GM12872 (cell line): Measurements from ENCODE around the gene MBNL2.

Experiments
- TF ChIP-seq, protein P1 (sequence below): IDR thresholded peaks from 3 replicates; pipeline ENCODE4 v1.5.1; 2011; ENCODE audit warnings: low read depth, mild to moderate bottlenecking, low read length, moderate library complexity; ENCODE audit not compliant: insufficient read depth

MBNL2 gene

DNA sequence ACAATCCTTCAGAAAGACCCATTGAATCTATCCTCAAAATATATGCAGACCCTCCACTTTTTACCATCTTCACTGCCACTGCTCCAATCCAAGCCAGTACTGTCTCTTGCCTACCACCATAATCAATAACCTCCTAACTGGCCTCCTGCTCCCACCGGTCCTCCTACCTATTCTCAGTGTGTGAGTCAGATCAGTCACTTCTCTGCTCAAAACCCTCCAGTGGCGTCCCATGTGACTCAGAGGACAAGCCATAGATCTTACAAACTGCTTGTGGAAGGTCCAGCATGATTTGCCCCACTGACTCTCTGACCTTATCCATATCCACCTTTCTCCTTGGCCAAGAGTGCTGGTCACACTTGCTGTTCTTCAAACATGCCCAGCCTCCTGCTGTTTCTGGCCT, 23.4 kb upstream of the MBNL2 start:
- TF ChIP-seq, protein P1, sequence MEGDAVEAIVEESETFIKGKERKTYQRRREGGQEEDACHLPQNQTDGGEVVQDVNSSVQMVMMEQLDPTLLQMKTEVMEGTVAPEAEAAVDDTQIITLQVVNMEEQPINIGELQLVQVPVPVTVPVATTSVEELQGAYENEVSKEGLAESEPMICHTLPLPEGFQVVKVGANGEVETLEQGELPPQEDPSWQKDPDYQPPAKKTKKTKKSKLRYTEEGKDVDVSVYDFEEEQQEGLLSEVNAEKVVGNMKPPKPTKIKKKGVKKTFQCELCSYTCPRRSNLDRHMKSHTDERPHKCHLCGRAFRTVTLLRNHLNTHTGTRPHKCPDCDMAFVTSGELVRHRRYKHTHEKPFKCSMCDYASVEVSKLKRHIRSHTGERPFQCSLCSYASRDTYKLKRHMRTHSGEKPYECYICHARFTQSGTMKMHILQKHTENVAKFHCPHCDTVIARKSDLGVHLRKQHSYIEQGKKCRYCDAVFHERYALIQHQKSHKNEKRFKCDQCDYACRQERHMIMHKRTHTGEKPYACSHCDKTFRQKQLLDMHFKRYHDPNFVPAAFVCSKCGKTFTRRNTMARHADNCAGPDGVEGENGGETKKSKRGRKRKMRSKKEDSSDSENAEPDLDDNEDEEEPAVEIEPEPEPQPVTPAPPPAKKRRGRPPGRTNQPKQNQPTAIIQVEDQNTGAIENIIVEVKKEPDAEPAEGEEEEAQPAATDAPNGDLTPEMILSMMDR = no peak

DNA sequence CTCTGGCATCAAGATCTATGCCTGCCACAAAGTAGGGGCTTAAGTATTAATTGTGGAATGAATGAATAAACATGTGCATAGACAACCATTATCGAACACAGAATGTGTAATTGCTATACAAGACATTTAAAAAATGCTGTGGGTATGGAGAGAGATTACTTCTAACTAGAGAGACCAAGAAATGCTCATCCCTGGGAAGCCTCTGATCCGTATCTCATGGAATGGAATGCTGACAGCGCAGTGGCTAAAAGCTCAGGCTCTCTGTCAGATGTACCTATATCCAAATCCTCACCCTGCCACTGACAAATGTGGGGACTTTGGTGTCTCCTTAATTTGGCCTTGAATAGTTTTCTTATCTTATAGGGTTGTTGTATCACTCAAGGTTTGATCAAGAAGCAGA, 22.7 kb upstream of the MBNL2 start:
- TF ChIP-seq, protein P1 = no peak

DNA sequence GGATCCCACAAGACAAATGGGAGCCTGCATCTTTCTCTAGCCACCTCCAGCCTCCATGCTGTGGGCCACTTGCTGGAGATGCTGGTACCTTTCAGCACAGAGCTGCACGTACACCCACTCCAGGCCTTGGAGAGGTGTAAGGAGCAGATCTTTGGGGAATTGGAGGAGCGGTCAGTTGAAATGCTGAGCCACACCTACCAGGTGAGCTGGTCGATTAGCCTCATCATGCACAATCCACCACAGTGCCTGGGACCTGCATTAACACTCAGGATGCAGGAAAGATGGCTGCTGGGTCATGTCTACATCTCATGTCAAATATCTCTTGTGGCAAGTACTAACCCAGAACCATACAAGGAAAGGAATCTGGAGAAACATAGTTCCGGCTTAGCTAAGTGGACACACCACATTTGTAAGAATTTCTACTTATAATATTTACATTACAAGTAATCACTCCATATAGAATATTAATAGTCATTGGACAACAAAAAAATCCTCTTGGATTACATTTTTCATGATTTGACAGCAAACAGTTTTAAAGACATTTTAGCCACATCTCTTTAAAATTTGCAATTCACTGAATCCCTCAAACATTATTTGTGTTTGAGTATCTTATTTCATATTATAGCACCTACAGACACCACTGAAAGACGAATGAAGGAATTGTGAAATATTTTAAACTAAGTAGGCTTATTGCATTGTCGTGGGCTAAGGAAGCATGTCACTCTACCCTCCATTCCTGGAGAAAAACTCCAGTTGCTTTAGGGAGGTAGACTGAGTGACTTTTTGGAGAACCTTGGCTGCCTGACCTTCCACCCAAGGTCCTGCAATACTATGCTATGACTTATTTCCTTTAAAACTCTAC, 21.8 kb upstream of the MBNL2 start:
- TF ChIP-seq, protein P1 = no peak

GRCh38 chr13:97202761-97203160, 19.4 kb upstream of the MBNL2 start:
- TF ChIP-seq, protein P1 = no peak

GRCh38 chr13:97205465-97205864, 16.7 kb upstream of the MBNL2 start:
- TF ChIP-seq, protein P1 = no peak

GRCh38 chr13:97205982-97206381, 16.2 kb upstream of the MBNL2 start:
- TF ChIP-seq, protein P1 = no peak

DNA sequence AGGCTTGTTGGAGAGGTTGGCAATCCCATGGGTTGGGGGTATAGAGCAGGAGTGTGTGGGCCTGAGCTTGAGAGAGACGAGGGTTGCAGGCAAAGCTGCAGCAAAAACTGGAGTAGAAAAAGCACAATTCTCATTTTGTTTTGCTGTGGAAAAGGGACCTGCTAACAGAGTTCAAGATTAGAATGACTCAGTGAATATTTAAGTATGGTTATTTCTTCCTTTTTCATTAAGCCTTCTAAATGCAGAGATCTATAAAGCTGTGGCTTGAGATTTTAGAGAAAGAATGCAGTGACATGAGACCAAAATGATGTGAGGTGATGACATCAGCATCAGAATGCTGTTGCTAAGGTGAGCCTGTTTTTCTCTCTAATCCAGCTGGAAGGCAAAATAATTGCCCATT, 10.8 kb upstream of the MBNL2 start:
- TF ChIP-seq, protein P1 = no peak

DNA sequence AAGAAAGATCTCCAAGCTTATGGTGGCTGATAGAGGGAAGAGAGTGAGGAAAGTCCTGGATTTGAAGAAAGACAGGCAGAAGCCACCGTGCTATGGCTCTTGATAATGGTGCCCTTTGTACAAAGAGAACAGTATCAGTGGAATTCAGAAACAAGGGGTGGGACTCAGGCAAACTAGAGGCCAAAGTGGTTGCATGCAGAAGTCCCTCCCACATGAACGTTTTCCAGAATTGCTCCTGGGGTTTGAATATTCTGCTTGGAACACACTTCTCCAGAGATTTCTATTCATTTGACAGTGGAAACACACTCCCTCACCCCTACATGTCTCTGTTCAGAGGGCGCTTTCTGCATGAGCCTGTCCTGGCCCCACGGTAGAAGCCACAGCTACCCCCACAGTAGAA, 10.1 kb upstream of the MBNL2 start:
- TF ChIP-seq, protein P1 = no peak
